RWPE1 (cell line): ENCODE data around the gene DBT.
"Not testable (repeated sequence)": the region's sequence is repeated elsewhere in the genome, so short reads cannot be mapped to it uniquely, and the experiment has no call there.

ENCODE experiments used
- CTCF ChIA-PET: fragments of 350-600 bp; sonication (Branson Sonifier 250); formaldehyde crosslinking; extraction: SDS; loops from one replicate; lab custom pipeline; 2021; lab: Yijun Ruan, JAX
- POLR2A ChIA-PET: fragments of 400-600 bp; formaldehyde crosslinking; extraction: SDS; loops from one replicate; lab custom pipeline; 2020; ENCODE audit warnings: antibody characterized with exemption; ENCODE audit not compliant: low non-redundant PET; lab: Yijun Ruan, JAX
- DNase-seq: peaks from one replicate; pipeline ENCODE4 v3.0.0; 2012; ENCODE audit warnings: low spot score
- H3K27ac ChIP-seq: fragments of 450-650 bp; 2 replicates; pipeline ENCODE4 v1.5.1; 2017
- CTCF ChIP-seq: fragments of 450-650 bp; conservative IDR thresholded peaks from 2 replicates; pipeline ENCODE4 v1.5.1; 2017; ENCODE audit warnings: low read depth, mild to moderate bottlenecking

Gene DBT

DNA sequence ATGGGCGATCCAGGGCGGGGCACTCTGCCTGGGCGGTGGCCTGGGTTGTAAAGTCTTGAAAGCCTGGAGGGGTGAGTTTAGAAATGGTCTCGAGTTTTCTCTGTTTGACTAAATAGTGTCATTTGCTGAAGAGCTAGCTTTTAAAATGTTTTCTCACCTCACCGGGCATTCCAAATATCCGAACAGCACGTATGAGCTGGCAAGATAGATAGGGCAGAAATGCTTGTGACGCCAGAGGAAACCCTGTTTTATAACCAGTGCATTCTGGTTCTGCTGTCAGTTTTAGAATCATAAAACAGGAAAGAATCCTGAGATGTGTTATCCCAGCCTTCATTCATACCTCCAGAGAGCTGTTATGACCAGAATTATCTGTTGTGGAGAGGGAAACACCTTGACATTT, 17.1 kb upstream of the DBT start:
- ChIA-PET CTCF (no interaction called here), POLR2A (interaction anchor here (0.6 kb wide), 1 partner anchor 193 kb away, joined by 3 read pairs; no protein-coding TSS in a partner anchor)
- no peak for TF ChIP-seq CTCF
- no peak for DNase-seq
- peak overlapping the region; percentile 86 for H3K27ac ChIP-seq

- POLR2A ChIA-PET, result interaction anchor here (0.5 to 0.6 kb wide), 2 partner anchors 192 to 219 kb away, joined by 3 read pairs; no protein-coding TSS in a partner anchor
- TF ChIP-seq CTCF, result no peak
- CTCF ChIA-PET, result no interaction called here
- peak; percentile 96 for DNase-seq
- H3K27ac ChIP-seq, result peak within 1 kb of the TSS; percentile 86
Measured at GRCh38 chr1:100265931-100266740, 16.5 kb upstream of the DBT start, which contains the start of gene RTCA. TSS of gene RTCA (plus strand) at chr1:100266216. CDS start at chr1:100266376, 160 bp downstream.

DNA sequence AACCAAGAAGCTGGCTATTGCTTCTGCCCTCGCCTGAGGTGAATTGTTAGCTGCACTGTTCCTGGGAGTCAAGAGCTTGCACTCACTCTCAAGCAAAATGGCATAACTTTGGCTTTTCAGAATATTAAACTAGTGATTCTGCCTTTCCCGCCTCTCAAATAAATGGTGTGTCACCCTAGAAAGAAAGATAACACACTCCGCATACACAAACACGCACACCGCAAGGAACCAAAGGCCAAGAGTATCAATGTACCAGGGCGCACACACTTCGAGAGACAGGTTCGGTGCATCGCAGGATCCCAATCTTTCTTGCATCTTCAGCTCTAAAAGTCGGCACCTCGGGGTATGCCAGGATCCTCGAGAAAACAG, 15.9 kb upstream of the DBT start:
- H3K27ac ChIP-seq, result peak overlapping the region; percentile 86
- ChIA-PET CTCF (no interaction called here), POLR2A (interaction anchor here (0.5 kb wide), 1 partner anchor 219 kb away, joined by 3 read pairs; no protein-coding TSS in a partner anchor)
- no peak for DNase-seq
- TF ChIP-seq CTCF, result no peak

DNA sequence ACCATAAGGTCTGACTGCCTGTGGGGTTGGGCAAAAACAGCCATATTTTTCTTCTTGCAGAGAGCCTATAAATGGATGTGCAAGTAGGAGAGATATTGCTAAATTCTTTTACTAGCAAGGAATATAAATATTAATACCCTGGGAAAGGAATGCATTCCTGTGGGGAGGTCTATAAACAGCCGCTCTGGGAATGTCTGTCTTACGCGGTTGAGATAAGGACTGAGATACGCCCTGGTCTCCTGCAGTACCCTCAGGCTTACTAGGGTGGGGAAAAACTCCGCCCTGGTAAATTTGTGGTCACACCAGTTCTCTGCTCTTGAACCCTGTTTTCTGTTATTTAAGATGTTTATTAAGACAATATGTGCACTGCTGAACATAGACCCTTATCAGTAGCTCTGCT, 14.4 kb upstream of the DBT start:
- POLR2A ChIA-PET, H3K27ac ChIP-seq, DNase-seq, CTCF ChIA-PET: not testable (repeated sequence)

DNA sequence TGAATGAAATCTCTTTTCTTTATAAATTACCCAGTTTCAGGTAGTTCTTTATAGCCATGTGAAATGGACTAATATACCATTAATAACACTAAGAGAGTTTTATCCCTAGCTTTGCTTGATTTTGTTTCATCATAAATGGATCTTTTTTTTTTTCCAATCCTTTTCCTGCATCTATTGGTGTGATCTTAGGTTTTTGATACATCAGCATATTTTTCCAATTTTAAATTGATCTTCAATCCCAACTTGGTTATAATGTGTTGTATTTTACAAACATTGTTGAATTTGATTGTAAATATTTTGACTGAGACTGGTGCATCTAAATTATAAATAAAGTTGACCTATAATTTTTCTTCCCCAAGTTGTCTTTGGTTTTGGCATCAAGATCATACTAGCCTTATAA, 12.1 kb upstream of the DBT start:
- ChIA-PET POLR2A (no interaction called here), CTCF (interaction anchor here (0.6 kb wide), 1 partner anchor 1609 kb away, joined by 5 read pairs; no protein-coding TSS in a partner anchor)
- no peak for DNase-seq
- TF ChIP-seq CTCF, result no peak
- no peak overlapping the region for H3K27ac ChIP-seq

DNA sequence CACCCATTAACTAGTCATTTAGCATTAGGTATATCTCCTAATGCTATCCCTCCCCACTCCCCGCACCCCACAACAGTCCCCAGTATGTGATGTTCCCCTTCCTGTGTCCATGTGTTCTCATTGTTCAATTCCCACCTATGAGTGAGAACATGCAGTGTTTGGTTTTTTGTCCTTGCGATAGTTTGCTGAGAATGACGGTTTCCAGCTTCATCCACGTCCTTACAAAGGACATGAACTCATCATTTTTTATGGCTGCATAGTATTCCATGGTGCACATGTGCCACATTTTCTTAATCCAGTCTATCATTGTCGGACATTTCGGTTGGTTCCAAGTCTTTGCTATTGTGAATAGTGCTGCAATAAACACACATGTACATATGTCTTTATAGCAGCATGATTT, 8.8 kb upstream of the DBT start:
- POLR2A ChIA-PET, H3K27ac ChIP-seq, CTCF ChIA-PET, DNase-seq: not testable (repeated sequence)

- H3K27ac ChIP-seq, POLR2A ChIA-PET, DNase-seq: not testable (repeated sequence)
- CTCF ChIA-PET, result interaction anchor here (0.7 kb wide), 1 partner anchor 142 kb away, joined by 3 read pairs; no protein-coding TSS in a partner anchor
Measured at GRCh38 chr1:100256273-100256672, 6.6 kb upstream of the DBT start.

DNA sequence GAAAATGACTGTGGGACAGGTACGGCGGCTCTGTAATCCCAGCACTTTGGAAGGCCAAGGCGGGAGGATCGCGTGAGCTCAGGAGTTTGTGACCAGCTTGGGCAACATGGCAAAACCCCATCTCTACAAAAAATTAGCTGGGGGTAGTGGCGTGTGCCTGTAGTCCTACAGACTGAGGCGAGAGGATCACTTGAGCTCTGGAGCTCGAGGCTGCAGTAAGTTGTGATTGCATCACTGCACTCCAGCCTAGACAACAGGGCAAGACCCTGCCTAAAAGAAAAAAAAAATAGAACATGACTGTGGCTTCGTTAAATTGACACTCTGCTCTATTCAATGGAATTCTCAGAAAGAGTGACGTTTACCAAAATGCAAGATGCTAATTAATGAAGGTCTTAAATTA, 3.9 kb upstream of the DBT start:
- POLR2A ChIA-PET, result no interaction called here
- no peak for TF ChIP-seq CTCF
- no peak for DNase-seq
- CTCF ChIA-PET, result no interaction called here
- H3K27ac ChIP-seq, result no peak overlapping the region
